ENCODE data around the gene LSM14B.

LSM14B gene

DNA sequence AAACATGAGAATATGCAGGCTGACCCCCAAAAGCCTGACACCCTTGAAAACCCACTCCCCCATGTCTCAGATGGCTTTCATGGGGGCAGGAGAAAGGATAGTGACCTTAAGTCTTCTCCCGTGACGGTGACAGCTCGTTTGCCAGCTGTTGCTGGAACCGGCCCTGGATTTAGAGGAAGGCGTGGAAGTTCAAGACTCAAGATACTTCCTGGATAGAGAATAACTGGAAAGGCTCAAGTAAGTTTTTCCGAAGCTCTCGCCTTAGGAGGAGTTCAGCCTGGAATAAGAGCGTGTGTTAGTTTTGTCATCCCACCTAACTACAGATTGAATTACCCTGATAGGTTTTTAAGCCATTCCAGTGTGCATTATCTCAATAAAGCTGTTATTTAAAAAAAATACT, 49.0 kb downstream of the LSM14B start:
- H3K36me3 ChIP-seq (ENCODE audit: control insufficient read depth in 2 of 2, insufficient read depth in 2 of 2, low read length in 2 of 2): peaks cover 18 to 22% of the 10 kb centered on the region in 2 donors
- no peaks in the 10 kb centered on the region for H3K27me3 ChIP-seq (ENCODE audit: control insufficient read depth in 2 of 2, insufficient read depth in 2 of 2, low read length in 2 of 2)
- H3K27ac ChIP-seq (ENCODE audit: low read depth in 2 of 2, low read length in 2 of 2): no peak overlapping the region
- H3K9ac ChIP-seq (ENCODE audit: low read depth in 1 of 2, low read length in 2 of 2): no peak overlapping the region
- H3K4me1 ChIP-seq (ENCODE audit: control insufficient read depth in 2 of 2, insufficient read depth in 2 of 2, low read length in 2 of 2): no peaks in the 10 kb centered on the region
- no peak overlapping the region for H3K4me3 ChIP-seq (ENCODE audit: low read length in 2 of 2)
- H3K9me3 ChIP-seq (ENCODE audit: control insufficient read depth in 2 of 2, low read length in 2 of 2): no peaks in the 10 kb centered on the region

DNA sequence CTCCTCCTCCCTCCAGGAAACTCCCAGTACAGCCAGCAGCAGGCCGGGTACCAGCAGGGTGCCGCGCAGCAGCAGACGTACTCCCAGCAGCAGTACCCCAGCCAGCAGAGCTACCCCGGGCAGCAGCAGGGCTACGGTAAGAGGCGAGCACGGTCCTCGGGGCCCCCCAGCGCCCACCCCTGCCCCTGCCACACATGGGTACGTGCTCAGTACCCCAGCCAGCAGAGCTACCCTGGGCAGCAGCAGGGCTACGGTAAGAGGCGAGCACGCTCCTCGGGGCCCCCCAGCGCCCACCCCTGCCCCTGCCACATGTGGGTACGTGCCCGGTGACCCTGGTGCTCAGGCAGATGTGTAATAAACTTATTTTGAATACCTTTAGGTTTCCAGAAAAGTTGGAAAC, 50.4 kb downstream of the LSM14B start:
- H3K4me1 ChIP-seq (ENCODE audit: control insufficient read depth in 2 of 2, insufficient read depth in 2 of 2, low read length in 2 of 2): no peaks in the 10 kb centered on the region
- no peak overlapping the region for H3K4me3 ChIP-seq (ENCODE audit: low read length in 2 of 2)
- H3K36me3 ChIP-seq (ENCODE audit: control insufficient read depth in 2 of 2, insufficient read depth in 2 of 2, low read length in 2 of 2): peaks cover 16 to 20% of the 10 kb centered on the region in 2 donors

DNA sequence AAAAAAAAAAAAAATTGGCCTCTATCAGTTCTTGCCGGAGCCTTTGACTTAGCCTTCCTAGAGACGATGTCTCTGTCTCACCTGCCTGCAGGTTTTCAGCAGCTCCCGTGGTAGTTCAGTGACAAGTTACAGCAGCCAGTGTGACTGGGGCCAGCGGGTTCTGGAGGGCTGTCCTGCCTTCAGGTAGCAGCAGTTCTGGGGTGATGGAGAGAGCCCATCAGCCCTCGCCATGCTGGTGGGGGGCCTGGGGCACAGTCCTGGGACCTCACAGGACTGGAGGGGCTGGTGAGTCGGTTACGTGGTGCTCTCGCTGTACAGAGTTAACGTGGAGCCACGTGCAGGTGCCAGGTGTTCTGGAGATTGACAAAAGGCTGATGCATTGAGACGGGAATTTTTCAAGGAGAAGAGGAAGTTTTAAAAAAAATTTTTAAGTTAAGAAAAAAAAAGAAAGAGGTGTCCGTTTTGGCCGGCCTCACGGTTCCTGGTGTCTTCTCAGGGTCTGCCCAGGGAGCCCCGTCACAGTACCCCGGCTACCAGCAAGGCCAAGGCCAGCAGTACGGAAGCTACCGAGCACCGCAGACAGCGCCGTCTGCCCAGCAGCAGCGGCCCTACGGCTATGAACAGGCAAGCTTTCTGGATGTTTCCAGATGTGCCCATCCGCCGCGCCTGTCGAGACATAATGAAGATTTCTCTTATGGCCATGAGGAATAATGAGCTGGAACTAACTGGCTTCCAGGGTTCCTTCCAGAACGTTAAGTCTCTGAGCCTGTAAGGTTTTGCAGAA, 51.9 kb downstream of the LSM14B start:
- Histone ChIP-seq H3K9ac (ENCODE audit: low read depth in 1 of 2, low read length in 2 of 2) (no peak overlapping the region), H3K4me3 (ENCODE audit: low read length in 2 of 2) (no peak overlapping the region), H3K9me3 (ENCODE audit: control insufficient read depth in 2 of 2, low read length in 2 of 2) (no peaks in the 10 kb centered on the region), H3K27me3 (ENCODE audit: control insufficient read depth in 2 of 2, insufficient read depth in 2 of 2, low read length in 2 of 2) (no peaks in the 10 kb centered on the region), H3K36me3 (ENCODE audit: control insufficient read depth in 2 of 2, insufficient read depth in 2 of 2, low read length in 2 of 2) (peaks cover 12 to 14% of the 10 kb centered on the region in 2 donors), H3K27ac (ENCODE audit: low read depth in 2 of 2, low read length in 2 of 2) (no peak overlapping the region), H3K4me1 (ENCODE audit: control insufficient read depth in 2 of 2, insufficient read depth in 2 of 2, low read length in 2 of 2) (no peaks in the 10 kb centered on the region)

More for the DNA sequence above, 50.4 kb downstream of the LSM14B start:
- no peak overlapping the region for H3K9ac ChIP-seq (ENCODE audit: low read depth in 1 of 2, low read length in 2 of 2)
- no peaks in the 10 kb centered on the region for H3K9me3 ChIP-seq (ENCODE audit: control insufficient read depth in 2 of 2, low read length in 2 of 2)
- H3K27ac ChIP-seq (ENCODE audit: low read depth in 2 of 2, low read length in 2 of 2): no peak overlapping the region
- H3K27me3 ChIP-seq (ENCODE audit: control insufficient read depth in 2 of 2, insufficient read depth in 2 of 2, low read length in 2 of 2): no peaks in the 10 kb centered on the region

DNA sequence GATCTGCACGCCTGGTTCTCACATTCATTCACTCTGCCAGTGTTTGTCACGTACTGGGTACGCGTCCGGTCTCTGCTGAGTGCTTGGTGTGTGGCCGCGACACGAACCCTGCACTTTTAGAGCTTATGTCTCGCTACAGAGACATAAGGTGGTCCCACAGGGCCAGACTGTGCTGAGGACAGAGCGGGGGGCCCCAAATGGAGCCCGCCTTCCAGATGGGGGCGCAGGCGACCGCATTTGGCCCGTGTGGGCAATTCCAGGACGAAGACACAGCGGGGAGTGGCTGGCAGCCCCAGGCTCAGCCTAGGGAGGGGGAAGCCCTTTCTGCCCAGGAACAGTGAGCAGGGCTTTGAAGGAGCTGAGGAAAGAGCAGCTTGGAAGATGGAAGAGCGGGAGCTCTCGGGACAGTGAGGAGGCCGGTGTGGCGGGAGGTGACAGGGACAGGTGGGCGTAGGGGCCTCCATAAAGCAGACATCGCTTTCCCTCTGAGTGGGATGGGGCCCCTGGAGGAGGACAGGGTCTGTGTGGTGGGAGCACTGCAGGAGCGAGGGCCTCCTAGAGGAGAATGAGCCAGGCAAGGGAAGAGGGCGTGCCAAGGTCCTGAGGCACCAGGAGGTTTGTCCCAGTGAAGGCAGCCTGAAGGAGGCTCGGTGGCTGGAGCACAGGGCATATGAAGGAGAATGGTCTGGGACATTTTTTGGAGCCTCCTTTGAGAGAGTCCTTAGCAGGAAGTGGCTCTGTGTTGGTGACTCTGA, 52.8 kb downstream of the LSM14B start:
- H3K4me1 ChIP-seq (ENCODE audit: control insufficient read depth in 2 of 2, insufficient read depth in 2 of 2, low read length in 2 of 2): no peaks in the 10 kb centered on the region
- peaks cover 13 to 16% of the 10 kb centered on the region in 2 donors for H3K36me3 ChIP-seq (ENCODE audit: control insufficient read depth in 2 of 2, insufficient read depth in 2 of 2, low read length in 2 of 2)
- H3K4me3 ChIP-seq (ENCODE audit: low read length in 2 of 2): no peak overlapping the region
- H3K9me3 ChIP-seq (ENCODE audit: control insufficient read depth in 2 of 2, low read length in 2 of 2): no peaks in the 10 kb centered on the region
- no peak overlapping the region for H3K9ac ChIP-seq (ENCODE audit: low read depth in 1 of 2, low read length in 2 of 2)
- H3K27me3 ChIP-seq (ENCODE audit: control insufficient read depth in 2 of 2, insufficient read depth in 2 of 2, low read length in 2 of 2): no peaks in the 10 kb centered on the region
- H3K27ac ChIP-seq (ENCODE audit: low read depth in 2 of 2, low read length in 2 of 2): no peak overlapping the region

DNA sequence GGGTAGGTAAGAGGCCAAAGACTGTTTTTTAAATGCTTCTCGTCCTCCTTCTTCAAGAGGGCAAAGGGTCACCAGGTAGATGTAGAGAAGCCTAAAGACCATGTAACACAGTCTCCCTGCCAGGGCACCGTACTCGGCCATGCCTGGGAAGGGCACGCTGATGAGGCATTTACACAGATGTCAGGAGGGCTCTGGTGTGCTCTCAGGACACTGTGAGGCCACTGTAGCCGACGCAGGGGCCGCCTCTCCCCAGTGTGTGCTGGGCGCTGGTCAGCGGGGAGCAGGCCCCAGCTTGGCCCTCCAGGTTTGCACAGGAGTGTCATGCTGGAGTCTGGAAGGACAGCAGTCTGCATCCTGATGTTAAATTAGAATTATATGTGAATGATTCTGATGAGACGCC, 53.4 kb downstream of the LSM14B start:
- Histone ChIP-seq H3K36me3 (ENCODE audit: control insufficient read depth in 2 of 2, insufficient read depth in 2 of 2, low read length in 2 of 2) (peaks cover 13 to 16% of the 10 kb centered on the region in 2 donors), H3K9ac (ENCODE audit: low read depth in 1 of 2, low read length in 2 of 2) (no peak overlapping the region)

DNA sequence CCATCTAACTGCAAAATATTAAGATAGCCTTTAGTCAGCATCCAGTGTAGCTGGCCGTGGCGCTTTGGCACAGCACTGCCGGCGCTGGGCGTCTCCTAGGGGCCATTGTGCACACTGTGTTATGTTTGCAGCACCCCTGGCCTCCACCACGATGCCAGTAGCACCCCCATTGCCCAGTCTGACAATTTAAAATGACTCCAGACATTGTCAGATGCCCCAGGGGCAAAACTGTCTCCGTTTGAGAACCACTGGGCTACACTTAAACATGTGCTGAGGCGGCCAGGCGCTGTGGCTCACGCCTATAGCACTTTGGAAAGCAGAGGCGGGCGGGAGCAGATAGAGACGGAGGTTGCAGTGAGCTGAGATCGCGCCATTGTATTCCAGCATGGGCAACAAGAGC, 54.6 kb downstream of the LSM14B start:
- no peaks in the 10 kb centered on the region for H3K9me3 ChIP-seq (ENCODE audit: control insufficient read depth in 2 of 2, low read length in 2 of 2)
- peaks cover 13 to 16% of the 10 kb centered on the region in 2 donors for H3K36me3 ChIP-seq (ENCODE audit: control insufficient read depth in 2 of 2, insufficient read depth in 2 of 2, low read length in 2 of 2)
- no peak overlapping the region for H3K27ac ChIP-seq (ENCODE audit: low read depth in 2 of 2, low read length in 2 of 2)
- no peak overlapping the region for H3K9ac ChIP-seq (ENCODE audit: low read depth in 1 of 2, low read length in 2 of 2)
- no peaks in the 10 kb centered on the region for H3K4me1 ChIP-seq (ENCODE audit: control insufficient read depth in 2 of 2, insufficient read depth in 2 of 2, low read length in 2 of 2)
- no peaks in the 10 kb centered on the region for H3K27me3 ChIP-seq (ENCODE audit: control insufficient read depth in 2 of 2, insufficient read depth in 2 of 2, low read length in 2 of 2)
- H3K4me3 ChIP-seq (ENCODE audit: low read length in 2 of 2): no peak overlapping the region

More for the DNA sequence above, 53.4 kb downstream of the LSM14B start:
- no peaks in the 10 kb centered on the region for H3K27me3 ChIP-seq (ENCODE audit: control insufficient read depth in 2 of 2, insufficient read depth in 2 of 2, low read length in 2 of 2)
- no peak overlapping the region for H3K4me3 ChIP-seq (ENCODE audit: low read length in 2 of 2)
- no peak overlapping the region for H3K27ac ChIP-seq (ENCODE audit: low read depth in 2 of 2, low read length in 2 of 2)
- no peaks in the 10 kb centered on the region for H3K4me1 ChIP-seq (ENCODE audit: control insufficient read depth in 2 of 2, insufficient read depth in 2 of 2, low read length in 2 of 2)
- H3K9me3 ChIP-seq (ENCODE audit: control insufficient read depth in 2 of 2, low read length in 2 of 2): no peaks in the 10 kb centered on the region

DNA sequence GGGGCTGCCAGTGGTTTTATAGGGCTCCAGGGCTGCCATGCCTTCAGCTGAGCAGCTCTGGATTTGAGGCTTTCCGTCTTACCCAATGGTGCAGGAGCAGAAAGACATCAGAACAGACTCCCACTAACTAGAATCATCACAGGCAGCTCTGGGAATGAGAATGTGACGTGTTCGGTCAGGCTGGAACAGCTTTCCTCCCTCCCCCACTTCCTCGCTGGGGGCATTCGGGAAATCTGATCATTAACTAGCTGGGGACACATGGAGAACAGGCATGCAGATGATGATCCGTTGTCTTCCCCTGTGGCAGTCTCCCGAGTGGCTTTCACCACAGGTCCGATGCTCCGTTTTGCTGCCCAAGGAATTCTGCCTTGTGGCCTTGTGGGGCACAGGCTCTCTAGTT, 55.0 kb downstream of the LSM14B start:
- H3K27ac ChIP-seq (ENCODE audit: low read depth in 2 of 2, low read length in 2 of 2): no peak overlapping the region
- H3K9ac ChIP-seq (ENCODE audit: low read depth in 1 of 2, low read length in 2 of 2): no peak overlapping the region
- H3K9me3 ChIP-seq (ENCODE audit: control insufficient read depth in 2 of 2, low read length in 2 of 2): no peaks in the 10 kb centered on the region
- peaks cover 3 to 4% of the 10 kb centered on the region in 2 donors for H3K4me1 ChIP-seq (ENCODE audit: control insufficient read depth in 2 of 2, insufficient read depth in 2 of 2, low read length in 2 of 2)
- no peaks in the 10 kb centered on the region for H3K27me3 ChIP-seq (ENCODE audit: control insufficient read depth in 2 of 2, insufficient read depth in 2 of 2, low read length in 2 of 2)
- no peak overlapping the region for H3K4me3 ChIP-seq (ENCODE audit: low read length in 2 of 2)
- peaks cover 13 to 16% of the 10 kb centered on the region in 2 donors for H3K36me3 ChIP-seq (ENCODE audit: control insufficient read depth in 2 of 2, insufficient read depth in 2 of 2, low read length in 2 of 2)

DNA sequence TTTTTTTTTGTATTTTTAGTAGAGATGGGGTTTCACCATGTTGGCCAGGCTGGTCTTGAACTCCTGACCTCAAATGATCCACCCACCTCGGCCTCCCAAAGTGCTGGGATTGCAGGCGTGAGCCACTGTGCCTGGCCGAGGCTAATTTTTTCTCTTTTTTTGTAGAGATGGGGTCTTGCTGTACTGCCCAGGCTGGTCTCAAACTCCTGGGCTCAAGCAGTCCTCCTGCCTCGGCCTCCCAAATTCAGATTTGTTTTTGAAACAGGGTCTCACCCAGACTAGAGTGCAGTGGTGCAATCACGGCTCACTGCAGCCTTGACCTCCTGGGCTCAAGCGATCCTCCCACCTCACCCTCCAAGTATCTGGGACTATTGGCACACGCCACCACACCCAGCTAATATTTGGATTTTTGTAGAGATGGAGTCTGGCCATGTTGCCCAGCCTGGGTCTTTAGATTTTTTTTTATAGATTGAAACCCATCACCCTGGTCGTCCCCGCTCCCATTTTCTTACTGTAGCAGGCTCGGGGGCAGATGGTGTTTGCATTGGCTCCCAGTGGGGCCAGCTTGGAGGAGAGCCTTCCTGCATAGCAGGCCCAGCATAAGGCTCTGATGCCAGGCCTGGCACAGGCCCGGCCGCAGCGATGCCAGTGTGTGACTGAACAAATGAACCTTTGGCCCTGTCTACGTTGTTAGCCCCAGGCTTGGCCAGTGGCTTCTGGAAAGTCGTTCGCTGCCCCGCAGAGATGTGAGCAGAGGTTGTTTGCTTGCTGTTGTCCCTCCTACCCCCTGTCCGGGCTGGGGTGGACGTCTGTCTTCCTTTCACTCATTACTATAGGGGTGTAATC, 56.3 kb downstream of the LSM14B start:
- Histone ChIP-seq H3K27me3 (ENCODE audit: control insufficient read depth in 2 of 2, insufficient read depth in 2 of 2, low read length in 2 of 2) (no peaks in the 10 kb centered on the region), H3K36me3 (ENCODE audit: control insufficient read depth in 2 of 2, insufficient read depth in 2 of 2, low read length in 2 of 2) (peaks cover 8 to 16% of the 10 kb centered on the region in 2 donors), H3K4me1 (ENCODE audit: control insufficient read depth in 2 of 2, insufficient read depth in 2 of 2, low read length in 2 of 2) (peaks cover 6 to 7% of the 10 kb centered on the region in 2 donors), H3K9ac (ENCODE audit: low read depth in 1 of 2, low read length in 2 of 2) (no peak overlapping the region), H3K9me3 (ENCODE audit: control insufficient read depth in 2 of 2, low read length in 2 of 2) (no peaks in the 10 kb centered on the region), H3K4me3 (ENCODE audit: low read length in 2 of 2) (no peak overlapping the region), H3K27ac (ENCODE audit: low read depth in 2 of 2, low read length in 2 of 2) (no peak overlapping the region)

DNA sequence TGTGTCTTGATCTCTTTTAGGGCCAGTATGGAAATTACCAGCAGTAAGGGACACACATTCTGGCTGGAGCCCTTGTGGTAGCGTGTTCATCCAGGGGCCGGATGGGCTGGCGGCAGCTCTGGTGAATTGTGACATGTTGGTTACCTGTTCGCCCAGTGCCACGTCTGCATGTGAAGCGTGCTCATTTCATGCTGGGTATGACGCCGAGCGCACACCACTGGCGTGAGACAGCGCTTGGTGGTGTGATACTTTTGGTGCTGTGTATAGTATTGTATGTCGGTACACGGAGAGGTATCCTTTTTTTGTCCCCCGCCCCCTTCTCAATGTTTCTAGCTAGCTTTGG, 56.9 kb downstream of the LSM14B start:
- Histone ChIP-seq H3K4me3 (ENCODE audit: low read length in 2 of 2) (no peak overlapping the region), H3K9ac (ENCODE audit: low read depth in 1 of 2, low read length in 2 of 2) (no peak overlapping the region), H3K27me3 (ENCODE audit: control insufficient read depth in 2 of 2, insufficient read depth in 2 of 2, low read length in 2 of 2) (no peaks in the 10 kb centered on the region), H3K36me3 (ENCODE audit: control insufficient read depth in 2 of 2, insufficient read depth in 2 of 2, low read length in 2 of 2) (peaks cover 8 to 13% of the 10 kb centered on the region in 2 donors), H3K4me1 (ENCODE audit: control insufficient read depth in 2 of 2, insufficient read depth in 2 of 2, low read length in 2 of 2) (peaks cover 9 to 11% of the 10 kb centered on the region in 2 donors), H3K9me3 (ENCODE audit: control insufficient read depth in 2 of 2, low read length in 2 of 2) (no peaks in the 10 kb centered on the region), H3K27ac (ENCODE audit: low read depth in 2 of 2, low read length in 2 of 2) (no peak overlapping the region)
